Hematopoietic multipotent progenitor cell treated with erythropoietin and hydrocortisone succinate and interleukin-3 and kit ligand, for 6 days (in vitro differentiated cells): ENCODE data around the gene COX19.
A peak's percentile ranks its signal among the peaks of the same experiment; 100 is the strongest.
"Not testable (repeated sequence)": the region's sequence is repeated elsewhere in the genome, so short reads cannot be mapped to it uniquely, and the experiment has no call there.

Source experiments
- DNase-seq: peaks from one replicate; pipeline ENCODE4 v3.0.0-alpha.2; 2015

The COX19 gene

DNA sequence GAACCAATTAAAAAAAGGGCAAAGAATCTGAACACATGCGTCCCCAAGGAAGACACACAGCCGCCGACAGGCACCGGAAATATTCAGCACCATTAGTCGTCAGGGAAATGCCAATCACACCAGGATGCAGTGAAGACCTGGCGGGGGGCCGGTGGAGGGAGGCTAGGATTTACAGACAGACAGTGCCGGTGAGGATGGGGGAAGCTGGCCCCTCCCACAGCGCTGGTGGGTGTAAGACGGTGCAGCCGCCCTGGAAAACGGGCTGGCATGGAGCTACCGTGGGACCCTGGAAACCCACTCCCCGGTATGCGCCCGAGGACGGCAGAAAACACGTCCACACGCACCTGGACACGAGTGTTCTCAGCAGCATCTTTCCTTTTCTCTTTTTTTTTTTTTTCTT, 16.1 kb downstream of the COX19 start:
- no peak for DNase-seq

DNA sequence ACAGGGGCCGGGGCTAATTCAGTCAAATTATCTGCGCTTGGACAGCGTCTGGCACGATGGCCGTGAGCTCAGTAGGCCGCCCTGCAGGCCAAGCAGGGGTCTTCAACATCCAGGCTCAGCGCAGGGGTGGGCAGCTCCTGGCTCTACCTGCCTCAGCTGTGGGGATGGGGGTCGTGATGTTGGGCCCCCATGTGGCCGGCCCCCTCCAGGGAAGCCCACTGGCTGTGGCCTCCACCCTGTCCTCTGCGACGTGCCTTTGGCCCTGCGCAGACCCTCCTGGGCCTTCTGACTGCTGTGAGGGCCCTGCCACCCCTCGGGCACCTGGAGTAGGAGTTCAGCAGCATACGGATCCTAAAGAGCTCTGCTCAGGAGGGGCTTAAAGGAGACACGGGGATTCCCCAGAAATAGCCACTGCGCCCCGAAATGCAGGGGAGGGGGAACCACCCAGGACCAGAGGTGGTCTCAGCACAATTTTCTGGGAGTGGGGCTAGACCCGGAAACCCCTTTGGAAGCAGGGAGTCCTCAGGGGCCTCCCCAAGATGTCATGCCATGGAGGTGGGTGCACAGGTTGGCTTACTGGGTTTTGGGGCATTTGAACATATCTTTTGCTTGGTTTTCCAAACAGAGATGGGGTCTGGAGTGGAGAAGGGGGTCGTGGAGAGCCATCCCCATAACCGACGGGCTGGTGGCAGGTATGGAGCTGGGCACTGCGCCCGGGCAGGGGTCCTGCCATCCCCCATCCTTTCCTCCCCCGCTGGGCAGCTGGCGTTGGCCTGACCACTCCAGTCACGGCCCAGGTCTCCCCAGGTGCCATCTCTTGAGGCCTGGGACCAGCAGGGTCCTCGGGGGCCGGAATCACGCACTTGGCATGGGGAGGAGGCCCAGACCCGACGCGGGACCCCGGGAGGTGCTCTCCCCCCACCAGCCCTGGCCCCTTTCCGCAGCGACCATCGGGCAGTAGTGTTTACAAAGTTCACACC, 16.8 kb downstream of the COX19 start:
- no peak for DNase-seq

DNA sequence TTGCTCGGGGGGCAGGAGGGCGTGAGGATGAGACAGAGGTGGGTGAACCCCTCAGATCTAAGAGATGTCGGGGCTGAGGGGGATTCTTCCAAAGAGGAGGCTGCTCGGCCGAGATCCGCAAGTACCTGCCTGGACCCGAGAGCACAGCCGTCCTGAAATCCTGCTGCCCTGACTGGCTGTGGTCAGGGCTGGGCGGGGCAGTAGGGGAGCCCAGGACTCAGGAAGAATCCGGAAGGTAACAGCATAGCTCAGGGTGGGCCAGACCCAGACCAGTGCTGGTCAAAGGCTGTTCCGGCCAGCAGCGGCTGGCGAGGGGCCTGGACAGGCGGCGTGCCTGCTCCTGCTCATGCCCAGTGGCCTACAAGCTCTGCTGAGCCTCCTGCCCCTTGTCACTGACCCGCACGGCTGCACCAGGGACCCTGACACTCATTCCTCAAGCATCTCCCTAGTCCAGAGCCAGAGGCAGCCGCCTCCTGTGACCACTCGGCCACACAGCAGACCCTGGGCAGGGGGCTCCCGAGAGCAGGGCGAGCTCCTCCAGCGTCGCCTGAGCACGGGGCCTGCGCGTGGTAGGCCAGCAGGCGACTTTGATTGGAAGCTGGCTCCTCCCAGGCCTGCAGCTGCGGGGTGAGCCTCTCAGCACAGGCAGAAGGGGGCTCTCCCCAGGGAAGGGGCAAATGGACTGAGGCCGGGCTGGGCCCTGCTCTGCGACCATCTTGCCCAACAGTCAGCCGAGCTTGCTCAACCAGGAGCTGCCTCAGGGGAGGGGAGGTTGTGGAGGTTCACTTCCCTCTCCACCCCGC, 17.7 kb downstream of the COX19 start:
- peak; percentile 45 for DNase-seq

DNA sequence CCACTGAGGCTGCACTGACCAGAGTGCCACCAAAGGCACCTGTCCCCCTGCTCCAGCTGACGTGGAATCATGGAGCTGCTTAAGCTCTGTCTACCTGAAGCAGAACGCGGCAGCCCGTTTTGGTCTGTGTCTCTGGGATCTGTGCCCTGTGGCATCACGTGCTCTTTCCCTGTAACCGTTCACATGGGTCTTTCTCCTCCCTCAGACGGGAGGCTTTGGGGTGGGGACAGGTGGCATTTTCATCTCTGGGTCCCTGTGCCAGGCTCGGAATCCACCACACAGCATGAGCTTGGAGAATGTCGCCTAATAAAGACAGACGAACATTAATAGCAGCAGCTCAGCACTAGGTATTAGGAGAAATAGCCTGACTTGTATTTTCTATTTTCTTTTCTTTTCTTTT, 19.3 kb downstream of the COX19 start:
- DNase-seq, result no peak

DNA sequence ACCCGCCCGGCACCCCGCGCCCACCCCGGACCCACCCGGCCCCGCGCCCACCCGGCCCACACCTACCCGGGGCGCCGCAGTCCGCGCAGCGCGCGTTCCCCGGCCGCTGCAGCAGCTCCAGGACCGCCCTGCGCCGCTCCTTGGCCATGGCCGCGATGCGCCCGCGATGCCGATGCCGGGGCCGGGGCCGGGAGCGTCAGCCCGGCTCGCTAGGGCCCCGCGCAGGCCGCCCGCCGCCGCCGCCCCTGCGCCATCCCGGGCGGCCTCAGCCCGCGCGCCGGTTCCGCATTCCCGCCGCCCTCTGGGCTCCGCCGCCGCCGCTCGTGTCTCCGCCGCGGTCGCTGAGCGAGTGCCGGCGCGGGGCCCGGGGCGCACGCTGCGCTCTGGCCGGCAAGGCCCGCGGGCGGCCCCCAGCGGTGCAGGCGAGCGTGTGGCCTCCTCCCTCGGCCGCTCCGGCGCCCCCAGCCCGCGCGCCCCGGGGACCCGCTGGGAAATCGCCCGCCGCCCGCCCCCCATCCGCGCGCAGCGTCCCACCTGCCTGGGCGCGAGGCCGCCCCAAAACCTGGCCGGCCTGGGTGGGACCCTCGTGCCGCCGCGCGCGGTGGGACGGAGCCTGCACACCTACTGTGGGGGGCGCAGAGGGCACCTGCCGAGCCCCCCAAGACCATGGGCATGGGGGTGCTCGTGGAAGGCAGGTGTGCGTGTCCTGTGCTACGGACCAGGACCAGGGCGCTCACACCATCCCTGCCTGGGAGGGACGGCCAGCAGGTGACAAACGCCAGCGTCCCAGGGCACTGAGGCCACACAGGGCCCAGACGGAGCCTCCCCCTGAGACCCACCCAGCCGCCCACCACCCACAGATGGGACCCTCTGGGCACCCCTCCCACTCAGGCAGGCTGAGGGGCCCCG, 20.8 kb downstream of the COX19 start, which contains the start of gene ADAP1:
ADAP1 (minus strand) TSS at position 351 of the 909 bp plus-strand sequence; CDS start at position 148, 203 bp downstream.
- DNase-seq, result peak; percentile 72

DNA sequence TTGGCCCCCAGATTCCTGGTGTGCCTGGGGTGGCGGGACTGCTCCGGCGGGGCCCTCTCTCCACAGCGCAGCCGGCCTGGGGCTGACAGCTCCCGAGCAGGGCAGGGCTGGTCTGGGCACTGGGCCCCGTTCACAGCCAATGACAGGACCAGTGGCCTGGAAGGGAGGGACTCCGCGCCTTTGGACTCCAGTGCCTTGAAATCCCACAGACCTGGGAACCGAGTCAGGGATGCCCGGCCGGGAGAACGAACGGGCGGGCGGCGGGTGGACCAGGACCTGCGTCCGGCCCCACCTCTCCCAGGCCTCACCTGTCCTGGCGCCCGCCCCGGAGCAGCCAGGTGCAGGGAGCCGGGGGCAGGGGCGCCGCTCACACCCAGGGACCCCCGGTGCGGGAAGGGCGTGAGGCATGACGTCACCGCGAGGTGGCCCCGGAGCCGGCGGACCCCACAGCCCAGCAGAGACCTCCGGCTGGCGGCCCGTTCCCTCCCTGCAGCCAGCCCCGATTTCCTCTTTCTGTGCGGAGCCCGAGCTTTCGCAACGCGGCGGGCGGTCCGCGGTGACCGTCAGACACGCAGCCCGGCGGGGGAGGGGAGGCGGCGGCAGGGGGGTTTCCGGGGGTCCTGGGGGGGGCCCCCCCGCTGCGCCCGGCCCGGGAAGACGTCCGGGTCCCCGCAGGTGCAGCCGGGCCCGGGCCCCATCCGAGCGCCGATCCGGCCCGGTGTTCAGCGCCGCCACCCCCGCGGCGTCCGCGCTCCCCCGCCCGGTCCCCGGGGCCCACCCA, 21.6 kb downstream of the COX19 start:
- DNase-seq, result peak; percentile 62

DNA sequence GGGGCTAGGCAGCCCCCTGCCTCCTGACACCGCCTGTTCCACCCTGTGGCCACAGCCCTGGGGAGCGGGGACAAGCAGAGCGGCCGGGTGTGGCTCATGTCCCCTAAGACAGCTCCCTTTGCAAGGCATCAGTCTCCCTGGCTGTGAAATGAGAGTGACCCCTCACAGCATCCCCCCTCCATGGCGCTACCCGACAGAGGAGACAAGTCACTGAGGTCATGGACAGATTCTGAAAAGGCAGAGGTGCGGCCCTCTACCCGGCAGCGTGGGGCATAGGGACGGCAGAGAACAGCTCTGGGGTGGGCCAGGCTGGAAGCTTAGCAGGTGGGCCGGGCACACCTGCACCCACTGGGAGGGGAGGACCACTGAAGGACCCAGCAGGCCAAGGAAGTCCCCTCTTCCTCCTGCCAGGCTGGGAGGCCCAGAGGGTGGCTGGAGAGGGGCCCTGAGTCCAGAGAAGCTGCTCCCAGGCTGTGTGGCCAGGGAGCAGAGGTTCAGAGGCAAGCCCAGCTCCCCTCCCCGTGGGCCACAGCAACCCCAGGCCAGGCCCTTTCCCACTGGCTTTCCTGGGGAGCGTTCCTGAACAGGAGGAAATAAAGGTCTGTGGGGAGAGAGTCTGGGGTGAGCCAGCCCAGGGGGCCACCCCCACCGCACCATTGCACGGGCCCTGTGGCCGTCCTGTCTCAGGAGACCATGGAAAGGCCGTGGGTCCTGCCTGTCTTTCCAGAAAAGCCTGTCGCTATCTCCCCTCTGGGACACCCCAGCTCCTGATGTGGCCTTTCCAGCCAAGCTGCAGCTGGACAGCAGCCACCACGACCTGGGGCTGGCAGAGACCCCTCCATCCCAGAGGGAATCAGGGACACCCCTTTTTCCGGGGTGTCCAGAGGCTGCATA, 22.6 kb downstream of the COX19 start:
- no peak for DNase-seq

DNA sequence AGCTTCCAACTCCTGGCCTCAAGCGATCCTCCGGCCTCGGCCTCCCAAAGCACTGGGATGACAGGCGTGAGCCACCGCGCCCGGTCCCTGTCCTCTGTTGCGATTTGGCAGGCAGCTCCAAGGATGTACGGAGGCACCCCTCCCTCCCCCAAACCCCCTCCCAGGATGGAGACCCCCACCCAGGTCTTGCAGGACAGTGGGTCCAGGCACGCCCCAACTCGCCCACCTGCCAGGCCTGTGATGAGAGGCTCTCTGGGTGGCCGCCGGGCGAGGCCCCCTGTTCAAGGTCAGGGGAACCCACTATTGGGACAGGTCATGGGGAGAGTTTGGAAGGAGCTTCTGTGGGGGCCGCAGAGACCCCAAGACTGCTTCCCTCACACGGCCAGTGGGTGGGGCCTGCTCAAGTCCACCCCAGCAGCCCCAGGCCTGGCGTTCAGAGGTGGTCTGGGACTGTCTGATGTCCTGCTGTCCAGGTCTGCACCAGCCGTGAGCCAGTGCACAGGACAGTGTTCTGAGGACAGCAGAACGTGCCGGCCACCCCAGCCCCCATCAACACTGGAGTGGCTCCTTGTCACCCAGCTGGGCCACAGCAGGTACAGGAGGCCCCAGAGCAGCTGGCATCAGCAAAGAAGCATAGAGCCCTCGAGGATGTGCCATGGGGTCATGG, 23.3 kb downstream of the COX19 start:
- no peak for DNase-seq

DNA sequence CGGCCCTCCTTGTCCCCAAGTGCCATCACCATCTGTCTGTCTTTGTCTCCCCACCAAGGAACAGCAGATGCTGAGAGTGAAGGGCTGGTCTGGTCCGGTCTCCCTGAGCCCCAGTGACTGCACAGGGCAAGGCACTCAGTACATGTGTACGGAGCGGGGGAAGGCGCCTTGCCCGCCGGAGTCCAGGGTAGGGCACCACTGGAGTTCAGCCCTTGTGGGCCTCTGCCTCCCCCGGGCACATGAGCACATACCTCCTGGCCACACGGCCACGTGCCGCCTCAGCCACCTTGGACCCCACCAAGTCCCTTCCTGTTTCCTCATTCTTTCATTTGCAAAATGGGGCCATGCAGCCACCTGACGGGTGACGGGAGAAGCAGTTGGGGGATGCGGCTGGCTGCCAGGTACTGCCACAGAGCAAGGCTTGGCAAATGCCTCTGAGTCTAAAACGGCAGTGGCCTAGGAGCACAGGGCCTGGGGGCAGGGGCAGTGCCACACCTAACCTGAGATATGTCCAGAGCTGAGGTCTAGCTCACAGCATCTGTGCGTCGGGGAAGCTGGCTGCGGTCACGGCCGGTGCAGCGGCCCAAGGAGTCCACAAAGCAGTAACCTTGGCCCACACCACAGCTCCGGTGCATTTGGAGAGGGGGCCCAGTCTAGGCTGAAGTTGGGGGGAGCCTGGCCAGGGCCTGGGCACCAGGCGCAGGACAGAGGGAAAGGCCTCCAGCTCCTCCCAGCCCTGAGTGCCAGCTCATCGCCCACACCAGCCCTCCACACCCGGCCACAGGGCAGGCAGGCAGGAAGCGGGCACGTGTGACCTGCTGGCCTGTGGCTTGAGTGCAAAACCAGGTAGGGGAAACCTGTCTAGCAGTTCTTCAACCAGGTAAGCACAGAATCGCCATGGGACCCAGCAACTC, 26.1 kb downstream of the COX19 start:
- no peak for DNase-seq

DNA sequence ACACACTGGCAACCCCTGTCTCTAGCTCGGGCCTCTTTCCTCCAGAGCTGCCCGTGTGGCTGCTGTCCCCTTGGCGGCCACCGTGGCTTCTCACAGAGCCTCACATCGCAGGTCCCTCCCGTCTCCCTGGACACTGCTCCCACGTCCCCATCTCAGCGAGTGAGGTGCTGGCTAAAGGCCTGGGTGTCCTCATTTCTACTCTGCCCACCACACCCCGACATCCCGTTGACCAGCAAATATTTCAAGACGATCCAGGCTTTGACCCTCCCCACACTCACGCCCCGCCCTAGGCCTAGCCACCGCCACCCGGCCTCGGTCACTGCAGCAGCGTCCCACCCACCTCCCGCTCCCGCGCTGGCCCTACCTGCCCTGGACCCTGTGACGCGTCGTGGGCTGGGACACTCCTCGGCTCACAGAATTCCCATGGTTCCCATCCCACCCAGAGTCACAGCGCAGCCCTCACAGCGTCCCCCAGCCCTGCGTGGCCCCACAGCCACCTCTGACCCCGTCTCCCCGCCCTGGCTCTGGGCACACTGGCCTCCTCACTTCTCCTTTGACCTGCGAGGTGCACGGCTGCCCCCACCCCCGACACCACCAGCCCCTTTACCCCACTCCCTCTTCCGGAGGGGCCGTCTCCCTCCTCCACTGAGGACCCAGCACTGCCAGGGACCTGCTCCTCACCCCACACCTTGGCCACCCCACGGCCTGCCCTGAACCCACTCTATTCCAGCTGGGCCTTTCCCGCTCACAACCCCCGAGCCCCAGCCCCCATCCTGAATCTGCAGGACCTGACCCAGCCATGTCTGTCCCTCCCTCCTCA, 27.7 kb downstream of the COX19 start:
- DNase-seq, result no peak

DNA sequence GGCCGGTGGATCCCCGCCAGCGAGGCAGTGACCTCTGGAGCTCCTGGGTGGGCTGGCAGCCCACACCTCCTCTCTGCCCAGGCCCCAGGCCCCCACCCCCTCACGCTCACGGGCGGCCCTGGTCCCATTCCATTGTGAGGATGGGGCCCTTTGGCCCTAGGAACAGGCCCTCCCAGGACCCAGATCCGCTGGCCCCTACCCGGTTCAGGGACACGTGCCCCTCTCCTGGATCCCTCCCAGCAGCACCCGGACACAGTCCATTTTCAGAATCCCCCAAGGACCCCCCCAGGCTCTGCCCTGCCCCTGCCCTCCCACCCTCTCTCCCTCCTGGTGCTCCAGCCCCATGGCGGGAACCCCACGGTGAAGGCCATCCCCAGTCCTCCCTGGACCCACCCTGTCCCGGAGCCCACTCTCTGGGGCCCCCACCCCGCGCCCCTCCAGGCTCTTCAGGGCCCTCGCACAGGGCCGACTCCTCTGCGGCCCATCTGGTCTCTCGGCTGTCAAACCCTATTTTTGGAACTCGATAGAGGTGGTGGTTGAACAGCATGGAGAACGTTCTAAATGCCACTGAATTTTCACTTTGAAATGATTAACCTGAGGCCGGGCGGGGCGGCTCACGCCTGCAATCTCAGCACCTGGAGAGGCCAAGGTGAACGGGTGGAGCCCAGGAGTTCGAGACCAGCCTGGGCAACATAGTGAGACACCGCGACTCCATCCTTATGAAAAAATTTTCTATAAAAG, 28.9 kb downstream of the COX19 start:
- no peak for DNase-seq

DNA sequence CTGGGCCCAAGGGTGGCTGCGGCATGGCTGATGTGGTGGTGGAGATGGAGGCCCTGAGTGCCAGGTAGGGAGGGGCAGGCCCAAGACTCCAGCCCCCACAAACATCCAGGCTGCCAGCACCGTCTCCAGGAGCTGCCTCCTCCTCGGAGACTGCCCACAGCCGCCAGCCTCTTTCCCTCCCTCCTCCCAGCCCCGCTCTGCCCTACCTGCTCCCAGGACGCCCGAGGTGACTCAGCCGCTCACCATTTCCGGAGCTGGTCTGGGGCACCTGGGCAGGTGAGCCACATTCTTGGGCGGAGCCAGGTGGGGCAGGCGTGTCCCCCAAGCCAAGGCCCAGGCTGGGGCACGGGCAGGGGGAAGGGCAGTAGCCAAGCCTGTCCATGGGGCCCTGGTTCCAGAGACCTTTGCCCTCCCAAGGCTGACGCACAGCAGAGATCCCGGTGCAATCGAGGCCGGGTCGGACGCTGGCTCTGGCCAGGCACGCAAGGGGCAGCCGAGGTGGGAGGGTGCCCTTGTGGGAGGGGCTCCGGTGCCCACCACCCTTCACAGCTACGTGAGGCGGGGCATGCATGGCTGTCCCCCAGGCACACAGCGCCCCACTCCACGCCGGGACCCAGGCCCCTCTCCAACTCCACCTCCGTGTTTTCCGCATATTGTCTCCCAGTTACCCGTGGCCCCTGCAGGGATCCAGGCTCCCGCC, 29.6 kb downstream of the COX19 start:
- no peak for DNase-seq

DNA sequence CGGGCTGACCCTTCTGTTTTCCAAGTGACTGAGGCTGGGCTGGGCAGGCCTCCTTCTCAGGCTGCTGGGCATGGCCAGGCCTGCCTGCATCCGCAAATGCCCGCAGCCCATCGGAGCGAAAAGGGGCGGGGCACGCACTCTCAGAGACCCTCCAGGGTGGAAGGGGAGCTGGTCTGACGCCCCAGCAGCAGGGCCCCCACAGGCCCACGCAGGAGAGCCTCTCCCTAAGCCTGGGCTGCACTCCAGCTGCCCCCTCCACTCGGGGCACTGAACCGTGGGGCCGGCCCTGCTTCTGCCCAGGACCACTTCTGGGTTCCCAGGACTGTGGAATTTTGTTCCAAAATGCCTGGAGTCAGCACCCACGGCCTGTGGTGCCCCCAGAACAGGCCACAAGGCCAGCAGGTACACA, 30.2 kb downstream of the COX19 start:
- no peak for DNase-seq

DNA sequence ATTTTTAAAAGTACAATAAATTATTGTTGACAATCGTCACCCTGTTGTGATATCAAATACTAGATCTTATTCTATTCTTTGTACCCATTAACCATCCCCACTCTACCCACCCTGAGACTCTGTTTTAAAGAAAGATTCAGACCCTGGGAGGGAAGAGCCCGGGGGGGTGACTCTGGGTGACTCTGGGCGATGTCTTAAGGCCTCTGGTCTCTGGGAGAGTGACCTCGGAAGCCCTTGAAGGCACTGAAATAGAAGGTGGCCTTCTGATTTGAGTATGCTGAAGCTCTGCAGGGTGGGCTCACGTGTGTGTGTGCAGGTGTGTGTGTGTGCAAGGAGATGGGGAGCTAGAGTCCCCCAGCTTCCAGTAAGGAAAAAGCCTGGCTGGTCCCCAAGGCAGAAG, 30.6 kb downstream of the COX19 start:
- DNase-seq, result no peak

DNA sequence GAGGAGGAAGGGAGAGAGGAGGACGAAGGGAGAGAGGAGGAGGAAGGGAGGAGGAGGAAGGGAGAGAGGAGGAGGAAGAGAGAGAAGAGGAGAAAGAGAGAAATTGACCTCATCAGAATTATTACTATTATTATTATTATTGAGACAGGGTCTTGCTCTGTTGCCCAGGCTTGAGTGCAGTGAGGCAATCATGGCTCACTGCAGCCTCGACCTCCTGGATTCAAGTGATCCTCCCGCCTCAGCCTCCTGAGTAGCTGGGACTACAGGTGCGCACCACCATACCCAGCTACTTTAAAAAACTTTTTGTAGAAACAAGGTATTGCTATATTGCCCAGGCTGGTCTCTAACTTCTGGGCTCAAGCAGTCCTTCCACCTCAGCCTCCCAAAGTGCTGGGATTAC, 31.6 kb downstream of the COX19 start:
- not testable (repeated sequence) for DNase-seq

DNA sequence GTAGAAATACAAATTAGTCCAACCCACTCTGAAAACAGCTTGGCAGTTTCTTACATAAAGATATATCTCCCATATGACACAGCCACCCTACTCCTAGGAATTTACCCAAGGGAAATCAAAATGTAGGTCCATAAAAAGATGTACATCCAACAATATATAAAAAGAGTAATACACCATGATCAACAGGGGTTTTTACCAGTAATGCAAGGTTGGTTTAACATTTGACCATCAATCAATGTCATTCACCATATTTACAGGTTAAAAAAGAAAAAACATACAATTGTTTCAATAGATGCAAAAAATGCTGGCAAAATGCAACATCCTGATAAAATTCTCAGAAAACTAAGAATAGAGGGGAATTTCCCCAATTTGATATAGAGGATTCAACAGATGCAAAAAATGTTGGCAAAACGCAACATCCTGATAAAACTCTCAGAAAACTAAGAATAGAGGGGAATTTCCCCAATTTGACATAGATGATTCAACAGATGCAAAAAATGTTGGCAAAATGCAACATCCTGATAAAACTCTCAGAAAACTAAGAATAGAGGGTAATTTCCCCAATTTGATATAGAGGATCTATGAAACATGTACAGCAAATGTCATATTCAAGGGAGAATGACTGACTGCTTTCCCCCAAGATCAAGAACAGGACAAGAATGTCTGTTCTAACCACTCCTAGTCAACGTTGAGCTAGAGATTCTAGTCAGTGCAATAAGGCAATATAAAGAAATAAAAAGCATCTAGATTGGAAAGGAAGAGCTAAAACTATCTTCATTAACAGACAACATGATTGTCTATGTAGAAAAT, 34.5 kb downstream of the COX19 start:
- no peak for DNase-seq
